ENCODE results near the gene SERPINB5. TPM values are rescaled to one million over a fixed set of nuclear protein-coding genes. Genes with fewer than 3 reads are reported as not detected.

Gene SERPINB5
- total and polyA plus RNA-seq, 2 donors (not counting 1 experiment from before 2014, with no cell fraction given), result not detected

DNA sequence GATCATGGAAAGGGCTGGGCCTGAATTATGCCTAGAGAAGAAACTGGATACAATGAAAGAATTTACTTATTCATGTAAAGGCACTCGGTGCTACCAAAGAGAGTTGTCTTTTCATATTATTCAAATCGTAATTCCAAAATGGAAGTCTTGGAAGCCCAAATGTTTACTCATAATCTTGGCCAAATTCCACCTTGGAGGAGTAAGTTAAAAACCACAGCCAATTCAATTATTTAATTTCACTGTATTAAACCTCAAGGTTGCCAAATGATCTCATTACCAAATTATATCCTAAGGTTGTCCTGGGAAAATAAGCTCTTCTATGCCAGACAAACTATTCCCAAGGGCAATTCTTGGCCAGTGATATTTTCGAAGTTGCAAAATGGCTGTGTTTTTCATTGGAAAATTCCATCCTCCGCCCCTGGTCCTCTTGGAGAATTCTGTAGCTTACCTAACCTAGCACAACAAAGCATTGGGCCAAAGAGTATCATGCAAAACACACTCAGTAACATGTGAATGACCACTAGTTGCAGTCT is 43.4 kb upstream of the SERPINB5 start:
- TF ChIP-seq, protein P1, sequence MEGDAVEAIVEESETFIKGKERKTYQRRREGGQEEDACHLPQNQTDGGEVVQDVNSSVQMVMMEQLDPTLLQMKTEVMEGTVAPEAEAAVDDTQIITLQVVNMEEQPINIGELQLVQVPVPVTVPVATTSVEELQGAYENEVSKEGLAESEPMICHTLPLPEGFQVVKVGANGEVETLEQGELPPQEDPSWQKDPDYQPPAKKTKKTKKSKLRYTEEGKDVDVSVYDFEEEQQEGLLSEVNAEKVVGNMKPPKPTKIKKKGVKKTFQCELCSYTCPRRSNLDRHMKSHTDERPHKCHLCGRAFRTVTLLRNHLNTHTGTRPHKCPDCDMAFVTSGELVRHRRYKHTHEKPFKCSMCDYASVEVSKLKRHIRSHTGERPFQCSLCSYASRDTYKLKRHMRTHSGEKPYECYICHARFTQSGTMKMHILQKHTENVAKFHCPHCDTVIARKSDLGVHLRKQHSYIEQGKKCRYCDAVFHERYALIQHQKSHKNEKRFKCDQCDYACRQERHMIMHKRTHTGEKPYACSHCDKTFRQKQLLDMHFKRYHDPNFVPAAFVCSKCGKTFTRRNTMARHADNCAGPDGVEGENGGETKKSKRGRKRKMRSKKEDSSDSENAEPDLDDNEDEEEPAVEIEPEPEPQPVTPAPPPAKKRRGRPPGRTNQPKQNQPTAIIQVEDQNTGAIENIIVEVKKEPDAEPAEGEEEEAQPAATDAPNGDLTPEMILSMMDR (IDR thresholded peaks at IDR 0.05), result no peak
- TF ChIP-seq EZH2 (IDR thresholded peaks at IDR 0.05; ENCODE audit: borderline replicate concordance, insufficient read depth, low read depth, low read length, poor library complexity, severe bottlenecking), result no peak
- H4K20me1 ChIP-seq (ENCODE audit: control insufficient read depth, insufficient read depth, low read length, poor library complexity, severe bottlenecking), result no peaks in the 10 kb centered on the region
- WGBS (ENCODE audit: insufficient coverage), result no CpG with 5 or more reads among the region's 4 CpGs
- intact Hi-C loops (cut with micrococcal nuclease), result no loop called here
- POLR2A ChIA-PET, result no interaction called here
- no peaks in the 10 kb centered on the region for H3K79me2 ChIP-seq (ENCODE audit: control insufficient read depth, insufficient read depth, low read length)
- DNase-seq (no peak), ATAC-seq (ENCODE audit: low read depth) (no peak)
- H2AFZ ChIP-seq (ENCODE audit: insufficient read depth, low read depth, low read length, poor library complexity, severe bottlenecking), result no peak overlapping the region
- no peaks in the 10 kb centered on the region for H3K36me3 ChIP-seq (replicated peaks in 1 of 2; ENCODE audit: control extremely low read depth in 1 of 2, control insufficient read depth in 1 of 2, extremely low read depth in 1 of 2, insufficient read depth in 2 of 2, low read length in 1 of 2)
- no peak overlapping the region for H3K9ac ChIP-seq (ENCODE audit: low read length)
- H3K27ac ChIP-seq (ENCODE audit: low read length in 2 of 2), result no peak overlapping the region
- H3K27ac Mint-ChIP-seq, result no peak overlapping the region
- no peaks in the 10 kb centered on the region for H3K9me3 ChIP-seq (ENCODE audit: control extremely low read depth in 1 of 3, control insufficient read depth in 2 of 3, insufficient read depth in 1 of 3, low read length in 2 of 3)
- H3K9me3 Mint-ChIP-seq (ENCODE audit: insufficient read depth), result no peaks in the 10 kb centered on the region
- H3K27me3 ChIP-seq (replicated peaks in 1 of 4; ENCODE audit: control extremely low read depth in 1 of 4, control insufficient read depth in 3 of 4, insufficient read depth in 4 of 4, low read length in 3 of 4), result no peaks in the 10 kb centered on the region
- H3K4me1 ChIP-seq (ENCODE audit: control insufficient read depth in 2 of 2, insufficient read depth in 2 of 2, low read length in 2 of 2), result no peaks in the 10 kb centered on the region
- H3K4me1 Mint-ChIP-seq, result no peaks in the 10 kb centered on the region
- no peak overlapping the region for H3K4me2 ChIP-seq (replicated peaks; ENCODE audit: low read depth, low read length, poor library complexity, severe bottlenecking)
- CTCF ChIA-PET, result no interaction called here
- no peak overlapping the region for H3K4me3 ChIP-seq (ENCODE audit: control extremely low read depth in 1 of 5, extremely low read depth in 1 of 5, insufficient read depth in 1 of 5, low read depth in 2 of 5, low read length in 4 of 5)
- H3K4me3 Mint-ChIP-seq, result no peak overlapping the region
- peaks cover 35% of the 10 kb centered on the region for H3K27me3 Mint-ChIP-seq

DNA sequence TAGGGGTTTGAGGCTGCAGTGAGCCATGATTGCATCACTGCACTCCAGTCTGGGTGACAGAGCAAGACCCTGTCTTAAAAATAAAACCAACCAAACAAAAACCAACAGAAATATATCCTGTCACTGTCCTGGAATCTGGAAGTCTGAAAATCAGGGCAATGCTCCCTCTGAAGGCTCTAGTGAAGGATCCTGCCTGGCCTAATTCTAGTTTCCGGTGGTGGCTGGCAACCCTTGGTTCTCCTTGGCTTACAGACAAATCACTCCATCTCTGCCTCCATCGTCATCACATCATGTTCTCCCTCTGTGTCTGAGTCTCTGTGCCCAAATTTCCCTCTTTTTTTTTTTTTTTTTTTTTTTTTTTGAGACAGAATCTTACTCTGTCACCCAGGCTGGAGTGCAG is 38.6 kb upstream of the SERPINB5 start:
- POLR2A ChIA-PET, result no interaction called here
- no peak overlapping the region for H3K4me3 Mint-ChIP-seq
- Histone ChIP-seq H3K27me3 (replicated peaks in 1 of 4; ENCODE audit: control extremely low read depth in 1 of 4, control insufficient read depth in 3 of 4, insufficient read depth in 4 of 4, low read length in 3 of 4) (no peaks in the 10 kb centered on the region), H3K4me1 (ENCODE audit: control insufficient read depth in 2 of 2, insufficient read depth in 2 of 2, low read length in 2 of 2) (no peaks in the 10 kb centered on the region), H2AFZ (ENCODE audit: insufficient read depth, low read depth, low read length, poor library complexity, severe bottlenecking) (no peak overlapping the region), H3K79me2 (ENCODE audit: control insufficient read depth, insufficient read depth, low read length) (no peaks in the 10 kb centered on the region), H4K20me1 (ENCODE audit: control insufficient read depth, insufficient read depth, low read length, poor library complexity, severe bottlenecking) (no peaks in the 10 kb centered on the region), H3K9me3 (ENCODE audit: control extremely low read depth in 1 of 3, control insufficient read depth in 2 of 3, insufficient read depth in 1 of 3, low read length in 2 of 3) (no peaks in the 10 kb centered on the region), H3K4me3 (ENCODE audit: control extremely low read depth in 1 of 5, extremely low read depth in 1 of 5, insufficient read depth in 1 of 5, low read depth in 2 of 5, low read length in 4 of 5) (no peak overlapping the region), H3K36me3 (replicated peaks in 1 of 2; ENCODE audit: control extremely low read depth in 1 of 2, control insufficient read depth in 1 of 2, extremely low read depth in 1 of 2, insufficient read depth in 2 of 2, low read length in 1 of 2) (no peaks in the 10 kb centered on the region), H3K27ac (ENCODE audit: low read length in 2 of 2) (no peak overlapping the region), H3K9ac (ENCODE audit: low read length) (no peak overlapping the region), H3K4me2 (replicated peaks; ENCODE audit: low read depth, low read length, poor library complexity, severe bottlenecking) (no peak overlapping the region)
- WGBS (ENCODE audit: insufficient coverage), result 100% methylated on average over 1 of the region's 2 CpGs
- no peaks in the 10 kb centered on the region for H3K4me1 Mint-ChIP-seq
- DNase-seq (no peak), ATAC-seq (ENCODE audit: low read depth) (no peak)
- H3K9me3 Mint-ChIP-seq (ENCODE audit: insufficient read depth), result no peaks in the 10 kb centered on the region
- H3K27ac Mint-ChIP-seq, result no peak overlapping the region
- intact Hi-C loops (cut with micrococcal nuclease), result loop anchor here (2.0 kb wide), 1 partner anchor 15 kb away; the partner anchor contains the start of gene VPS4B
- TF ChIP-seq EZH2 (IDR thresholded peaks at IDR 0.05; ENCODE audit: borderline replicate concordance, insufficient read depth, low read depth, low read length, poor library complexity, severe bottlenecking), result no peak
- TF ChIP-seq, protein P1 (IDR thresholded peaks at IDR 0.05), result no peak
- H3K27me3 Mint-ChIP-seq, result peaks cover 17% of the 10 kb centered on the region
- CTCF ChIA-PET, result interaction anchor here (0.7 to 9.4 kb wide), 22 partner anchors 8 to 852 kb away, joined by 3 to 170 read pairs (median 6); partner anchors contain the start of genes PHLPP1 and VPS4B

Measured in B cell (primary cell).